GM18868 (cell line): Measurements from ENCODE around the gene LINGO4.
A peak's percentile ranks its signal among the peaks of the same experiment; 100 is the strongest.

Experiments used
- ATAC-seq: cut with Tn5 transposase; IDR thresholded peaks from one replicate; pipeline ENCODE4 v1.9.1; 2021; ENCODE audit warnings: mild to moderate bottlenecking, moderate library complexity; ENCODE audit not compliant: unreplicated experiment

LINGO4 gene

DNA sequence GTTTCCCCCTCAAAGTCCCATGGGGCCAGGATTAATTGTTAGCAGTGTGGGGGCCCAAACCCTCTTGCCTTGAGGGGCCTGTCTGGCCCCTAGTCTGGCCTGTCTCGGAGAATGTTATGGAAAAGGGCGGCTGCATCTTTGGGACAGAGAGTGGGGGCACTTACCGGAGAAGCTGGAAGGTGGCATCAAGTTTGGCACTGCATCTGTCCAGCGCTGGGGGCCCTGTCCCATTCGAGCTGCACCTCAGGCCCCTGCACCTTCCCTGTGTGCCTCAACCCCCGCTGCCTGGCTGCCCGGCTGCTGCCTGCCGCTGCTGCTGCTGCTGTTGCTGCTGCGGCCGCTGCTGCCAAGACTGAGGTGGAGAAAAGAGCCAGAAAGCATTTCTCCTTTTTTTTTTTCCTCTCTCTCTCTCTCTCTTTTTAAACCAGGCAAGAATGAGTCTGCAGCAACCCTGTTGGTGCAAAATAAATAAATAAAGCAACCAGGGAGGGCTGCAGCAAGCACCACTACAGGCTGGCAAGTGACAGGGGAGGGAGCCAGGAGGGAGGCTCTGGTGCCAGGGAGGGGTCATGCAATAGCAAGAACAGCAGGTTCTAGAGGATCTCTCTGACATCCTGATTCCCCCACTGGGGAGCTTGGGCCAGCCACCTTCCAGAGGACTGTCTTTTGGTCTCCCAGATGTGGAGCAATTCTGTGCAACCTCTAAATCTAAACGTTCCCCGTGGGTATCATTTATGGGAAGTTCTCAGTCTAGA is at the start of gene LINGO4:
Gene LINGO4, minus strand, starts transcription at position 354 of the 755 bp plus-strand sequence. CDS start 2,715 bp downstream, outside the sequence.
- no peak for ATAC-seq

GRCh38 chr1:151854658-151855057 is 49.4 kb upstream of the LINGO4 start:
- ATAC-seq: no peak

DNA sequence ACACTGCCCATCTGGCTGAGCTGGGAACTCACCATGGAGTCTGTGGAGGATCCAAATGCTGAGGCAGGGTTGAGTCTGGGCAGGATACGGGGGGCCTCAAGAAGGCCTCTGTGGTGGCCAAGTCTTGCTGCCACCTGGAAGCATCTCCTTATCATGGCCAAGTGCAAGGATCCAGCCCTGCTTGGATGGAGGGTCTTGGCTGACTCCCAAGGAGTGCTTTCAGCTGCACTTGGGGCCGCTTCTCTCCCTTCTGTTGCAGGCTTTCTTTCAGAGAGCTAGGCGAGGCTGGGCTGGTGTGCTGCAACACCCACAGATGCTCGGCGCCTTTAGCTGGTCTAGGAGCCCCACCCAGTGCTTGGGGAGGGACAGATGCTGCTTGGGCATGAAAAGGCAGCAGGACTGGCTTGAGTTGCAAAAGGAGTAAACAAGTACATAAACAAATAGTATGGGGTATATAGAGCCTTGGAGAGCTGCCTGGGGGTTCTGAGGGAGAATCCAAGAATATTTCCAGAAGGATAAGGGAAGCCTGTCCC is 48.3 kb upstream of the LINGO4 start, which contains the start of gene THEM5:
Gene THEM5, minus strand, starts transcription at position 302 of the 533 bp plus-strand sequence. Its CDS starts 147 bp downstream, at position 155.
- ATAC-seq: no peak

- no peak for ATAC-seq
These were observed 47.5 kb upstream of the LINGO4 start for GRCh38 chr1:151852733-151853132.

DNA sequence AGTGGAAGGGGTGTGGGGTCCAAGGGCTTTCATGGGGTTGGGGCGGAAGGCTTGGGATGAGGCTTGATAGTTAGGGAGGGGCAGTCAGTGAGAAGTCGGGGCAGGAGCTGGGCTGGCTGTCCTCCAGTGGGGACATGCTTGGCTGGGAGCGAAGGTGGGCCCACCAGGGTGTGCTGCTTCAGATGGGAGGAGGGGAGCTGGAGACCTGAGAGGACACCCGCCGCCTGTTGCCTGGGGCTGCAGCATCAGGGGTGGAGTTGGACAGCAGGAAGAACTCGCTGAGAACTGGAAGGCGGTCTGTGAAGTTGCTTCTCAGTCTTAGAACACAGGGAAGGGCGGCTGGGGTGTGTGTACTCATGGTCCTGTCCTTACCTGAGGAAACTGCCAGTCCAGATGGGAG is 46.7 kb upstream of the LINGO4 start:
- no peak for ATAC-seq

GRCh38 chr1:151849871-151850270 is 44.7 kb upstream of the LINGO4 start:
- ATAC-seq: no peak

DNA sequence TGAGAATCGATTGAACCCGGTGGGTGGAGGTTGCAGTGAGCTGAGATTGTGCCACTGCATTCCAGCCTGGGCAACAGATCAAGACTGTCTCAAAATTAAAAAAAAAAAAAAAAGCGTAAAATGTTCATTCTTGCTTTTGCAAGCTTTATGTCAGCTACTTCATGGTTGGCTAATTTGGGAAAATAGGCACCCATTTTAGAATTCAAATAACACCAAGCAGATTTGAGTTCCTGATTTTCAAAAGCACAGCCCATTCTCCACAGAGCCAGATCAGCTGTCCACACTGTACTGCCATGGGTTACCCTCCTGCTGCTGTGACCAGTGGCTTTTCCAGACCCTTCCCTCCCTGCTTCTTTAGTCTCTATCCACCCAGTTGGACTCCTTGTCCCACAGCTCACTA is 43.9 kb upstream of the LINGO4 start:
- no peak for ATAC-seq

DNA sequence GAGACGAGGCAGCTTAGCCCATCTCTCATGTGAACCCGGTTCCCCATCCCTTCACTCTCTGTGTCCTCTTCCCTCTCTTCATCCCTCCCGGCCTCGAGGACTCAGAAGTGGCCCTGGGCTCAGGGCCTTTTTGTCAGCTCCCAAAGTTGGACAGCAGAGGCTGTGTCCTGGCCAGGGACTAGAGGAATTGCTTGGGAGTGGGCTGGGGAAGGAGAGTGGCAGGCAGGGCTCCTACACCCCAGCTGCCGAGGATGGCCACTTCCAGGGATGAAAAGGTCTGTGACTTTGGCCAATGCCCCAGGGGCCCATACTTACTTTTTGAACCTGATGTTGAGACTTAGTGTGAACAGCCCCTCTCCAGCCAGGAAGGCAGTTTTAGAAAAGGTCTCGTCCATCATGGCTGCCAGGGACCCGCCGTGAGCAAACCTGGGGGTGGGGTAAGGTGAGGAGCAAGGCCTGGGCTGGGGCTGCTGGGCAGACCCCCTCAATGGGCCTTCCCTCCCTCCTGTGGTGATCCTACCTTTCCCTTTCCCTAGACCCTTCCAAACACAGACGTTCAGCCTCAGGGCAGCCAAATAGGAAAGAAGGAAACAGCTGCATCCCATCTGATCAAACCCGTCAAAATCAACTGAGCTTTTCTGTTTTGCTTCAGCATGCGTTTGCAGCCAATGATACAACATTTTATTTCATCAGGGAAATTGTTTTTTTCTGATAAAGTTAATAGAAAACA is 42.8 kb upstream of the LINGO4 start:
- ATAC-seq: no peak

- ATAC-seq: no peak
These were observed 41.5 kb upstream of the LINGO4 start for GRCh38 chr1:151846686-151847237.

DNA sequence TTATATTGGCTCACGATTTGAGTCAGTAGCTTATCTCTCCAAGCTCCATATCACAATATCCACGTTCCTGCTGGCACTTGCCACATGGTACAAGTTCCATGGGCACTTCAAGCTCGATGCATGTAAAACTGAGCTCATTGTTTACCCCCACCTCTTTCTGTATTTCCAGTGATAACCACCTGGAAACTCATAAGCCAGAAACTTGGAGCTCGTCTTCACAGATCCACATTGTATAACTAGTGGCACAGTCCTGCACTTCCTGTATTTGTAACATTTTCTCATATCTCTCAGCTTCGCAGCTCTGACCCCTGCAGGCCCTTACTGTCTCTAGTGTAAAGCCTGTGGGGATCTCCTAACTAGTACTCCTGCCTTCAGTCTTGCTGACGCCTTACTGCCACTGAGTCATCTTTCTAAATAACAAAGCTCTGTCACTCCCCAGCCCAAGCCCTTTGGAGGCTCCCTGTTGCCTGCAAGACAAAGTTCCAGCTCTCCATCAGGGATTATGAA is 40.9 kb upstream of the LINGO4 start:
- ATAC-seq: peak; percentile 40

DNA sequence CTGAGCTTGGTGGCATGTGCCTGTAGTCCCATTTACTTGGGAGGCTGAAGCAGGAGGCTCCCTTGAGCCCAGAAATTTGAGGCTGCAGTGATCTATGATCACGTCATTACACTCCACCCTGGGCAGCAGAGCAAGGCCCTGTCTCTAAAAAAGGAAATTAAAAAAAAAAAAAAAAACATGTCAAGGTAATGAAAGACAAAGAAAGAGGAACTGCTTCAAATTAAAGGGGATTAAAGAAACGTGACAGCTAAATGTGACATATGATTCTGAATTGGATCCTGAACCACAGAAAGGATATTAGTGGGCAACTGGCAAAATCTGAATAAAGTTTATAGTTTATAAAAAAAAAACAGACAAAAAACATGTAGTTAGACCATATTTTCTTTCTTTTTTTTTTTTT is 38.2 kb upstream of the LINGO4 start:
- ATAC-seq: no peak

- ATAC-seq: no peak
These were observed 35.9 kb upstream of the LINGO4 start for GRCh38 chr1:151841141-151841540.

DNA sequence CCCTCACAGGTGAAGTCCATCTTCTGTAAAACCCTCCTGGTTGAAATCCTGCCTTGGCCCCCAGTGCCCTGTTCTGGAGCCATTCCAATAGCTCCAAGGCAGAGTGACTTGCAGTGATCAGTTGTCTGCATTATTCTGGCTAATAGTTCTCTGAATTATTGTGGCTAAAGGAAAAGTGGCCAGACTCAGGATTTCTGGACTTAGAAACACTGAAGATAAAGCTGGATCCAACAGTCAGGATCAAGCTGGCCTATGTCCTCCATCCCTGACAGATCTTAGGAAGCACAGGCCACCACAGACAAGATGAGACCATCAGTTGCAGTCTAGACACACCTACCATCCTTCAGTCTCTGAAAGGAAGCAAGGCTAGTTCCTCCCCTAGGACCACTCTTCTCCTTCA is 35.2 kb upstream of the LINGO4 start:
- no peak for ATAC-seq

DNA sequence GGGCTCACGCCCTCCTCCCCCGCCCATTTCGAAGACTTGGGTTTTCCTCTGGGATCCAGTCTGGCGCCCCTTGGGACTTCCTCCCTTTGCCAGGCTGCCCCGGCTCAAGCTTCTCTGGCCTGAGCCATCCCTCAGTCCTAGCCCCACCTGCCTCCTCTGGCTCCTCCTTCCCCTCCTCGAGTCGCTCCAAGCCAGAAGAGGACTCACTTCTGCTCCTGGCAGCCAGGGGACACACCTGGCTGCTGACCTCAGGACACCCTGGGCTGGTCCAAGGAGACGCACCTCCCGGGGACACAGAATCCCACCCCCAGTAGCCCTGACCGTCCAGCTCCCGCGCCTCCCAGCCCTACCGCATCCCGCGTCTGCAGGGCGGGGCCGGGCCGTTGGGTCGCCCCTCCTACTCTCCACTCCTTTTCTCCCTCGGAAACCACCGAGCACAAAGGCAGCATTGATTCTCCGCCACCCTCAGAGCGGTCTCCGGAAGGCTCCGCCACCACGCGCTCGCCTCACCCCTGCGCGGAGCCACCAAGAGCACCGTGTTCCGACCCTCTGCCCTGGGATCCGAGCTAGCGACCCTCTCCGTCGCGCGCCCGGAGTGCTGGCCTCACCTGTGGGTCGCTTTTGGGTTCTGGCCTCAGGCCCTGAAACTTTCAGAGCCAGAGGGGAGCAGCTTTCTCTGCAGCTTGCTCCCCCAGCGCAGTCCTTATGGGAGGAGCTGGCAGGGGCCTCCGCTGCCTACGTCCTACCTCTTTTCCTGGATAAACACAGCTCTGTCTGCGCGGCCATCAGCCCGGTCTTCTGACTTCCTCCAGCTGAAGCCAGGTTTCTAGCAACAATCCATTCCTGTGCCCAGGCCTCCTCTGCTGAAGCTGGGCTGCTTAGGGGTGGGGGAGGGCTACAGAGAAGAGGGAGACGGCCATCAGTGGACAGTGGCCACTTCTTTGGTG is 34.5 kb upstream of the LINGO4 start, which contains the start of gene C2CD4D:
Gene C2CD4D, minus strand, starts transcription at position 364 of the 947 bp plus-strand sequence. CDS start 831 bp downstream, outside the sequence.
- ATAC-seq: peak; percentile 67

DNA sequence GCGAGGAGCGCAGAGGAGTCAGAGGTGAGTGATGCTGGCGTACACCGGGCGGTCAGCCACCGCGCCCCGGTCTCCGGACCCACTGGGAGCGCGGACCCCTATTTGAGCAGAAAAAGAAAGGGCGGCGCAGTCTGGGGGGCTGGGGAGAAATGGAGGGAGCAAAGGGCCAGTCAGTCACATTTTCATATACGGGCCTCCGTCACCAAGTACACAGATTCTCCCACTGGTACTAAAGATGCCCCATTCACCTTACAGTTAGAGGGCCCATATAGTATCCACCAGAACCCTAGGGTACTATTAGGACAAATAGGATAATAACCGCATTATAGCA is 33.8 kb upstream of the LINGO4 start:
- ATAC-seq: no peak

GRCh38 chr1:151838222-151839081 is 33.2 kb upstream of the LINGO4 start:
- ATAC-seq: no peak

DNA sequence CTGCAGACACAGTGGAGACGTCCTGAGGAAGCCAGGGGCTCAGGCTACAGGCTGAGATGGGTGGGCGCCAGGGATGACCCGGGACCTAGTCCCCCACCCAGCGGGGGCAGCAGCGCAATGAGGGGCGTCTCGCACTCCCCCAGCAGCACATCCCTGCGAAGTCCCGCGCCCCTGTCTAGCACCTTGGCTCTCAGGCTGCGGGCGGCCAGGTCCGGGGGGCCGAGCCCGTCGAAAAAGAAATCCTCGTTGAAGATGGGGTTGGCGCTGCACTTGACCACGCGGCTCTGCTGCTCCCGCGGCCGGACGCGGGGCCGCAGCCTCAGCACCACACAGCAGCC is 32.6 kb upstream of the LINGO4 start:
- ATAC-seq: no peak

DNA sequence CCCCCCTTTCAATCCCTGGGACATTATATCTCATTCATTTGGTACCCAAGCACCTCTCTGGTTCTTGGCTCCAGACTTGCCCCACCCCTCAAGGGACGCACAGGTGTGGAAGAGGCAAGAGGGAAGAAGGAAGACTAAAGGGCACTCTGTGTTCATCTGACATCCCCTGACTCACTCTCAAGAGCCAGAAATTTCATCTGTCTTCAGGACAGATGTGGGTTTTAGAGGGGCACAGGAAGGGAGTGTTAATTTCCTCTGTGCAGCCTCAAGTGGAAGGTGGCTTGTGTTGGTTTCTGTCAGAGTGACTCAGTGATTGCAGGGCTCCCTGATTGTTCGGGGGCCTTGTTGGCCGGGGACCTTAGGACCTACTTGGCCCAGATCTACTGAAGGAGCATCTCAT is 32.0 kb upstream of the LINGO4 start:
- no peak for ATAC-seq

GRCh38 chr1:151835596-151835995 is 30.4 kb upstream of the LINGO4 start:
- no peak for ATAC-seq
